Measurements from ENCODE around the gene LRP2. TPM values are rescaled to one million over a fixed set of nuclear protein-coding genes. Genes with fewer than 3 reads are reported as not detected.

The LRP2 gene
- total and polyA plus RNA-seq, 7 donors, result 0.02 TPM; not detected in 6

GRCh38 chr2:169354244-169354643 is 8.1 kb downstream of the LRP2 start:
- Histone ChIP-seq H3K9me3 (no peaks in the 10 kb centered on the region), H3K36me3 (ENCODE audit: insufficient read depth in 1 of 2, low read depth in 1 of 2) (no peaks in the 10 kb centered on the region), H3K27ac (no peak overlapping the region), H3K4me1 (no peaks in the 10 kb centered on the region), H3K4me3 (no peak overlapping the region), H3K27me3 (ENCODE audit: insufficient read depth in 3 of 3, low read length in 2 of 3) (peaks cover 0 to 27% (median 3%) of the 10 kb centered on the region in 3 donors)
- intact Hi-C loops (cut with DNase I), result no loop called here
- ATAC-seq (no peak), DNase-seq (no peak)
- TF ChIP-seq CTCF (IDR thresholded peaks at IDR 0.05), result no peak
- WGBS, 3 donors, result 80 to 90% (median 84%) methylated on average over 2 of the region's 2 CpGs

GRCh38 chr2:169351725-169352124 is 10.6 kb downstream of the LRP2 start:
- TF ChIP-seq CTCF (IDR thresholded peaks at IDR 0.05), result no peak
- H3K36me3 ChIP-seq (ENCODE audit: insufficient read depth in 1 of 2, low read depth in 1 of 2), result no peaks in the 10 kb centered on the region
- WGBS, 3 donors, result 81 to 85% (median 84%) methylated on average over 4 of the region's 4 CpGs
- ATAC-seq (no peak), DNase-seq (no peak)
- H3K9me3 ChIP-seq, result no peaks in the 10 kb centered on the region
- H3K27ac ChIP-seq, result no peak overlapping the region
- no peaks in the 10 kb centered on the region for H3K4me1 ChIP-seq
- H3K27me3 ChIP-seq (ENCODE audit: insufficient read depth in 3 of 3, low read length in 2 of 3), result peaks cover 0 to 7% (median 3%) of the 10 kb centered on the region in 3 donors
- intact Hi-C loops (cut with DNase I), result no loop called here
- no peak overlapping the region for H3K4me3 ChIP-seq

- Histone ChIP-seq H3K4me1 (no peaks in the 10 kb centered on the region), H3K4me3 (no peak overlapping the region), H3K27ac (no peak overlapping the region), H3K36me3 (ENCODE audit: insufficient read depth in 1 of 2, low read depth in 1 of 2) (no peaks in the 10 kb centered on the region), H3K27me3 (ENCODE audit: insufficient read depth in 3 of 3, low read length in 2 of 3) (no peaks in the 10 kb centered on the region), H3K9me3 (no peaks in the 10 kb centered on the region)
- no peak for TF ChIP-seq CTCF (IDR thresholded peaks at IDR 0.05)
- WGBS, 3 donors, result 73 to 88% (median 78%) methylated on average over 2 of the region's 2 CpGs
- ATAC-seq (no peak), DNase-seq (no peak)
- intact Hi-C loops (cut with DNase I), result no loop called here
Measured at GRCh38 chr2:169349535-169349934, 12.8 kb downstream of the LRP2 start.

GRCh38 chr2:169348321-169349024 is 13.9 kb downstream of the LRP2 start:
- DNase-seq (no peak), ATAC-seq (no peak)
- H3K36me3 ChIP-seq (ENCODE audit: insufficient read depth in 1 of 2, low read depth in 1 of 2), result no peaks in the 10 kb centered on the region
- no peak overlapping the region for H3K4me3 ChIP-seq
- no peak for TF ChIP-seq CTCF (IDR thresholded peaks at IDR 0.05)
- H3K4me1 ChIP-seq, result no peaks in the 10 kb centered on the region
- WGBS, 3 donors, result 64 to 75% (median 67%) methylated on average over 6 of the region's 6 CpGs
- H3K27me3 ChIP-seq (ENCODE audit: insufficient read depth in 3 of 3, low read length in 2 of 3), result no peaks in the 10 kb centered on the region
- H3K9me3 ChIP-seq, result no peaks in the 10 kb centered on the region
- intact Hi-C loops (cut with DNase I), result no loop called here
- H3K27ac ChIP-seq, result no peak overlapping the region
